HepG2 (cell line): ENCODE measurements around the gene RBL1.

Experiments used
- CHCHD3 ChIP-seq: sonication (generic); formaldehyde crosslinking; IDR thresholded peaks from 2 replicates; pipeline ENCODE4 v1.8.0; 2022; ENCODE audit warnings: mild to moderate bottlenecking, missing genetic modification reagents, moderate library complexity
- CTCF ChIP-seq: sonication (generic); formaldehyde crosslinking; IDR thresholded peaks from 2 replicates; pipeline ENCODE4 v1.5.0; 2020; ENCODE audit warnings: mild to moderate bottlenecking, missing genetic modification reagents, moderate library complexity
- FOXK2 ChIP-seq: fragments of 450-650 bp; IDR thresholded peaks from 2 replicates; pipeline ENCODE4 v1.6.1; 2016
- GABPA ChIP-seq, 2 experiments: IDR thresholded peaks; 2 replicates each; pipeline ENCODE4 v1.6.1; 2011 to 2016; ENCODE audit warnings: low read depth in 2 of 2, low read length in 1 of 2, missing biosample characterization in 1 of 2, missing genetic modification characterization in 1 of 2
- HNF1B ChIP-seq: sonication (generic); formaldehyde crosslinking; IDR thresholded peaks from 2 replicates; pipeline ENCODE4 v1.5.1; 2020; ENCODE audit warnings: mild to moderate bottlenecking, moderate library complexity, missing genetic modification reagents
- MTF1 ChIP-seq: sonication (generic); formaldehyde crosslinking; IDR thresholded peaks from 2 replicates; pipeline ENCODE4 v1.5.0; 2020; ENCODE audit warnings: missing genetic modification reagents
- NFYB ChIP-seq: sonication (generic); formaldehyde crosslinking; IDR thresholded peaks from 2 replicates; pipeline ENCODE4 v1.4.0; 2020; ENCODE audit warnings: missing genetic modification reagents
- POLR2A ChIP-seq, 2 experiments: IDR thresholded peaks; 2 replicates each; pipeline ENCODE4 v1.6.1; 2011; ENCODE audit warnings: low read depth in 2 of 2, low read length in 2 of 2, mild to moderate bottlenecking in 1 of 2, moderate library complexity in 1 of 2; ENCODE audit not compliant: insufficient read depth in 1 of 2
- SMC3 ChIP-seq: IDR thresholded peaks from 2 replicates; pipeline ENCODE4 v1.6.1; 2011; ENCODE audit warnings: low read length, improper control_type of control experiment
- TEAD3 ChIP-seq: optimal IDR thresholded peaks from 2 replicates; pipeline ENCODE3; 2016; ENCODE audit warnings: borderline replicate concordance
- THAP8 ChIP-seq: sonication (generic); formaldehyde crosslinking; IDR thresholded peaks from 2 replicates; pipeline ENCODE4 v1.5.1; 2020; ENCODE audit warnings: missing genetic modification reagents, mild to moderate bottlenecking, borderline replicate concordance
- ZNF549 ChIP-seq: sonication (generic); formaldehyde crosslinking; IDR thresholded peaks from 2 replicates; pipeline ENCODE4 v1.5.0; 2020; ENCODE audit warnings: missing genetic modification reagents
- TF ChIP-seq, protein P1 (sequence below): sonication (generic); formaldehyde crosslinking; IDR thresholded peaks from 2 replicates; pipeline ENCODE4 v1.4.0; 2020; ENCODE audit warnings: mild to moderate bottlenecking, missing genetic modification reagents
- TF ChIP-seq, protein P2 (sequence below): sonication (generic); formaldehyde crosslinking; IDR thresholded peaks from 2 replicates; pipeline ENCODE4 v1.4.0; 2020; ENCODE audit warnings: missing genetic modification reagents

- TF ChIP-seq CTCF (CRISPR knock-in tag) (no peak), ZNF549 (no peak), GABPA (IDR thresholded peaks at IDR 0.05; ENCODE audit: low read depth, low read length) (no peak), GABPA (CRISPR knock-in tag; IDR thresholded peaks at IDR 0.05; ENCODE audit: low read depth) (no peak), NFYB (CRISPR knock-in tag) (no peak), POLR2A (IDR thresholded peaks at IDR 0.05; ENCODE audit: insufficient read depth in 1 of 2, low read depth in 2 of 2, low read length in 2 of 2) (no peak), CHCHD3 (CRISPR knock-in tag) (no peak), TEAD3 (CRISPR knock-in tag) (no peak), THAP8 (CRISPR knock-in tag) (no peak), MTF1 (no peak), FOXK2 (no peak), HNF1B (CRISPR knock-in tag) (no peak), SMC3 (no peak)
- TF ChIP-seq, protein P1, sequence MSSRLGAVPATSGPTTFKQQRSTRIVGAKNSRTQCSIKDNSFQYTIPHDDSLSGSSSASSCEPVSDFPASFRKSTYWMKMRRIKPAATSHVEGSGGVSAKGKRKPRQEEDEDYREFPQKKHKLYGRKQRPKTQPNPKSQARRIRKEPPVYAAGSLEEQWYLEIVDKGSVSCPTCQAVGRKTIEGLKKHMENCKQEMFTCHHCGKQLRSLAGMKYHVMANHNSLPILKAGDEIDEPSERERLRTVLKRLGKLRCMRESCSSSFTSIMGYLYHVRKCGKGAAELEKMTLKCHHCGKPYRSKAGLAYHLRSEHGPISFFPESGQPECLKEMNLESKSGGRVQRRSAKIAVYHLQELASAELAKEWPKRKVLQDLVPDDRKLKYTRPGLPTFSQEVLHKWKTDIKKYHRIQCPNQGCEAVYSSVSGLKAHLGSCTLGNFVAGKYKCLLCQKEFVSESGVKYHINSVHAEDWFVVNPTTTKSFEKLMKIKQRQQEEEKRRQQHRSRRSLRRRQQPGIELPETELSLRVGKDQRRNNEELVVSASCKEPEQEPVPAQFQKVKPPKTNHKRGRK (CRISPR knock-in tag) = no peak
- TF ChIP-seq, protein P2, sequence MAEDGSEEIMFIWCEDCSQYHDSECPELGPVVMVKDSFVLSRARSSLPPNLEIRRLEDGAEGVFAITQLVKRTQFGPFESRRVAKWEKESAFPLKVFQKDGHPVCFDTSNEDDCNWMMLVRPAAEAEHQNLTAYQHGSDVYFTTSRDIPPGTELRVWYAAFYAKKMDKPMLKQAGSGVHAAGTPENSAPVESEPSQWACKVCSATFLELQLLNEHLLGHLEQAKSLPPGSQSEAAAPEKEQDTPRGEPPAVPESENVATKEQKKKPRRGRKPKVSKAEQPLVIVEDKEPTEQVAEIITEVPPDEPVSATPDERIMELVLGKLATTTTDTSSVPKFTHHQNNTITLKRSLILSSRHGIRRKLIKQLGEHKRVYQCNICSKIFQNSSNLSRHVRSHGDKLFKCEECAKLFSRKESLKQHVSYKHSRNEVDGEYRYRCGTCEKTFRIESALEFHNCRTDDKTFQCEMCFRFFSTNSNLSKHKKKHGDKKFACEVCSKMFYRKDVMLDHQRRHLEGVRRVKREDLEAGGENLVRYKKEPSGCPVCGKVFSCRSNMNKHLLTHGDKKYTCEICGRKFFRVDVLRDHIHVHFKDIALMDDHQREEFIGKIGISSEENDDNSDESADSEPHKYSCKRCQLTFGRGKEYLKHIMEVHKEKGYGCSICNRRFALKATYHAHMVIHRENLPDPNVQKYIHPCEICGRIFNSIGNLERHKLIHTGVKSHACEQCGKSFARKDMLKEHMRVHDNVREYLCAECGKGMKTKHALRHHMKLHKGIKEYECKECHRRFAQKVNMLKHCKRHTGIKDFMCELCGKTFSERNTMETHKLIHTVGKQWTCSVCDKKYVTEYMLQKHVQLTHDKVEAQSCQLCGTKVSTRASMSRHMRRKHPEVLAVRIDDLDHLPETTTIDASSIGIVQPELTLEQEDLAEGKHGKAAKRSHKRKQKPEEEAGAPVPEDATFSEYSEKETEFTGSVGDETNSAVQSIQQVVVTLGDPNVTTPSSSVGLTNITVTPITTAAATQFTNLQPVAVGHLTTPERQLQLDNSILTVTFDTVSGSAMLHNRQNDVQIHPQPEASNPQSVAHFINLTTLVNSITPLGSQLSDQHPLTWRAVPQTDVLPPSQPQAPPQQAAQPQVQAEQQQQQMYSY (CRISPR knock-in tag) = no peak
Measured at GRCh38 chr20:36969478-36970186, 126.2 kb downstream of the RBL1 start.
